Glomerular visceral epithelial cell (primary cell): Measurements from ENCODE around the gene C5orf47.

Experiments used
- DNase-seq: peaks from one replicate; pipeline ENCODE4 v3.0.0-alpha.2; 2016; ENCODE audit errors: extremely low spot score

C5orf47 gene

GRCh38 chr5:173970878-173971650 lies 17.9 kb upstream of the C5orf47 start:
- DNase-seq = no peak

GRCh38 chr5:173971681-173972345 lies 17.2 kb upstream of the C5orf47 start:
- no peak for DNase-seq

DNA sequence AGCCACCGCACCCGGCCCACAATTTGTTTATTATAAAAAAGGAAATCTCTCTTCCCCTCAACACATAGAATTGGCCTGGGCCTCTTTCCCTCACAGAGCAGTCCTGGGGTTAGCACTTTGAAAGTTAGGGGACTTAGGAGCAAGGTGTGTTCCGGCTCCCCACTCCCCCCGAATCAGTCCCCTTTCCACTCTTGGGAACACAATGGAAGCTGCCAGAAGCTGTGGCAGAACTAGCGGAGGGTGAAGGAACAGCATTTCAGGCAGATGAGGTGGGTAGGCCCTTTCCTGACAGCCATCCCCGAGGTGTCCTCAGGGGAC lies 16.4 kb upstream of the C5orf47 start:
- DNase-seq = no peak

DNA sequence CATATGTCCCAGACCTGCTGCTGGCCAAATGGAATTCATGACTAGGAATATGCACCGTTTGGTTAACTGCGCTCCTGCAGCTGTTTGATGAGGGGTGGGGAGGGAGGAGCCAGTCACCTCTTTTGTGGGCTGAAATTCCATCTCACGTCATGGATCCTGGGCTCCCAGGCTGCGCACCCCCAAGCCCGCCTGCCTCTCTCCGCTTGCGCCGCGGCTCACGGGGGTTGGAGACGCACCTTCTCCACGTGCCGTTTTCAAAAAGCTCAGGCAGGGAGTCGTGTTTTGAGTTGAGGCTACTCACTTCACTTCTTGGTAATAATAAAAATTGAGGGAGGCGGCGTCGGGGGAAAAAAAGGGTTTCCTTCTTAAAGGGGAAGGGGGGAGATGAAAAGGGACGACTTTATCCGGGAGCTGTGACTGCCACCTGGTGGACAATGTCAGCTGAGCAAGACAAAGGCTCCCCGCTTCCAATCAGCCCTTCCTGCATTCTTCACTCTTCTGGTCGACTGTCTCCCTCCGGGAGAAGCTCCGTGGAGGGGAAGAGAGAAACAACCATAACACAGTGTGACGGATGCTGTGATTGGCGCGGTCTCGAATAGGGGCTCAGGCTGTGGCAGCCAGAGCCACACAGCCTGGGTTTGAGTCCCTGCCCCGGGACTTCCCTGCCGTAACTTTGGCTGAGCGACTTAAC lies 15.9 kb upstream of the C5orf47 start:
- DNase-seq = peak; percentile 85

GRCh38 chr5:173973616-173973969 lies 15.4 kb upstream of the C5orf47 start:
- no peak for DNase-seq

DNA sequence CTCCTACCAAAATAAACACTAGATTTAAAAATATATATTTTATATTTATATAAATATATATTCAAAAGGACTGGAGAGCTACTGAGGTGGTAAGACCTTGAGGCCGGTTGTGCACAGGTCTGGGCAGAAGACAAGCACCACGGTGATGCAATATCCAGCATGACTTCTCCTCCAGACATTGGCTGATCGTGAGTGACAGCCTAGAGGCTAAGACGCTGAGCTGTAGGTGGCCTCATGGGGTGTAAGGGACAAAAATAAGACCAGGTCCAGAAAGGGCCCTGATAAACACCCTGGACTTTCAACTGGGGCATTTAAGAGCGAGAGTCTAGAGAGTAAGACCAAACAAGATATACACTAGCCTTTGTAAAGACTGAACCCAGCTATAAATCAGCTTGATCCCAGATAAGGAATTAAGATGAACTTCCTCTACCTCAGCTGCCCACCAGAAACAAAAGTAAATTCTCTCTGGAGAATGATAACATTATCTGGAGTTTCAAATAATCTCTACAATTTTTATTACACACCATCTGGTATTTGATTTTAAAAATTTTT lies 14.2 kb upstream of the C5orf47 start:
- DNase-seq = no peak

DNA sequence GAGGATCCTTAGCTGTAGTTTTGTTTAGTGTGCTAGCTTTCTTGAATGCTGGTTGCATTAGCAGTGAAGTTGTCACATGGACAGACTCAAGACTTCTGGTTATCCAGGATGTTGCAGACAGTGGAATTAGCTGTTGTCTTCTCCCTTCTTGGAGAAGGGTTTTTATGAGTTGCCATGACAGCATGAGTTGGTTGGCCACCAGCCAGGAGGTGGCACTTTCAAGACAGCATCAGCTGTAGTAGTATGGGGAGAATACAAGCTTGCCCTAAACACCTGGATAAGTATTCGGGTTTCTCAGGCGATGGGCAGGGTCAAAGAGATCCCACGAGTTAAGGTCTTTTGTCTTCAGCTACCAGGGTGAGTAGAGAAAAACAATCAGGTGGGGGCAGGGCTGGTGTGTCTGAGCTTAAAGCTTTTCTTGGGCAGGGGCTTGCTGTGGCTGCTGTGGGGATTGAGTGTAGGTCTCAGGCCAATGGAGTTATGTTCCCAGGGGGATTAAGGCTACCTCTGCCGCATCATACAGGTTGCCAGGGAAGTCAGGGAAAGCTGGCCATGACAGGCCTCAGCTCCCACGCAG lies 7.7 kb upstream of the C5orf47 start:
- DNase-seq = no peak

GRCh38 chr5:173984218-173984617 lies 4.8 kb upstream of the C5orf47 start:
- DNase-seq = peak; percentile 12

DNA sequence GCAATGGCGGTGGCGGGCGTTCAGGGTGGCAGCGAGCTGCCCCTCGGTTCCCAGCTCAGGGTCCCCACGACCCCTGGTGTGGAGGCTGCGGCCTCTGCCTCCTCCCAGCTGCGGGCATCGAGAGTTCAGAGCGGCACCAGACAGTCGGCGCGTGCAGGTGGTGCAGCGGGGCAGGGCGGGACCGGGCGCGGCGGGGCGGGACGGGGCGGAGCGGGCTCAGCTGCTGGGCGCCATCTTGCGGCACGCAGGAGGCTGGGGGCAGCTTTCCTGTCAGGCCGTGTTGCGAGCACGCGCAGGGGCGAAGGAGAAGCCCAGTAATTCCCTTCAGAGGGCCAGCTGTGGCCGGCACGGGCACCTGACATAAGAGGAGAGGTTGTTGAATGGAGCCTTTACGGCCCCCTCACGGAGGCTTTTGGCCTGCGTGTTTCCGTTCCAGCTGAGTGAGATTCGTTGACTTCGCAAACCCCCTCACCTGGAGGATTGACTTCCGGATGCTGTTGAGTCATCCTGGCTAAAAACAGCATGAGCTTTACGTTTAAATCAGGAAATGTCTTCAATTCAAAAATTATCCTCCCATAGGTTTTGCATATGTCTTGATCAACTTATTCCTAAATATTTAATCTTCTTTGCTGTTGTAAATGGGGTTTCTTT lies 587 bp downstream of the C5orf47 start:
- DNase-seq = no peak

- no peak for DNase-seq
Observed at GRCh38 chr5:173997331-173997730, 8.4 kb downstream of the C5orf47 start.

GRCh38 chr5:173998531-173998930 lies 9.6 kb downstream of the C5orf47 start:
- DNase-seq = no peak

- no peak for DNase-seq
Observed at GRCh38 chr5:174000076-174000475, 11.1 kb downstream of the C5orf47 start.

GRCh38 chr5:174003795-174004194 lies 14.8 kb downstream of the C5orf47 start:
- no peak for DNase-seq

DNA sequence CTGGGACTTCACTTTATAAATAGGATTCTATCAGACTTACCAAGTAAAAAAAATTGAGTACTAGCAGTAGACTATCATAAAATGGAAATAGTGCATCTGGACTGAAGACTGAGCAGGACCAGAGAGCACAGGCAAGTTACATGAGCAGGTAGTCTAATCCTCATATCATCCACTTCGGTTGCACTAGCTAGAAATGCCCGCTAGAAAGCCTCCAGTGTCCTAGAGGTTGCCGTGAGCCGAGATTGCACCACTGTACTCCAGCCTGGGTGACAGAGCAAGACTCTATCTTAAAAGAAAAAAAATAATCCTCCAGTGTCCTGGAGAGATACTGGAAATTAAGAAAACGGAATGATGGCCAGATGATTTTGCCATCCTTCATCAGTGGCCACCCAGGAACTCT lies 20.0 kb downstream of the C5orf47 start:
- DNase-seq = no peak

- no peak for DNase-seq
Observed at GRCh38 chr5:174010365-174010764, 21.4 kb downstream of the C5orf47 start.

GRCh38 chr5:174011441-174011840 lies 22.5 kb downstream of the C5orf47 start:
- DNase-seq = no peak

DNA sequence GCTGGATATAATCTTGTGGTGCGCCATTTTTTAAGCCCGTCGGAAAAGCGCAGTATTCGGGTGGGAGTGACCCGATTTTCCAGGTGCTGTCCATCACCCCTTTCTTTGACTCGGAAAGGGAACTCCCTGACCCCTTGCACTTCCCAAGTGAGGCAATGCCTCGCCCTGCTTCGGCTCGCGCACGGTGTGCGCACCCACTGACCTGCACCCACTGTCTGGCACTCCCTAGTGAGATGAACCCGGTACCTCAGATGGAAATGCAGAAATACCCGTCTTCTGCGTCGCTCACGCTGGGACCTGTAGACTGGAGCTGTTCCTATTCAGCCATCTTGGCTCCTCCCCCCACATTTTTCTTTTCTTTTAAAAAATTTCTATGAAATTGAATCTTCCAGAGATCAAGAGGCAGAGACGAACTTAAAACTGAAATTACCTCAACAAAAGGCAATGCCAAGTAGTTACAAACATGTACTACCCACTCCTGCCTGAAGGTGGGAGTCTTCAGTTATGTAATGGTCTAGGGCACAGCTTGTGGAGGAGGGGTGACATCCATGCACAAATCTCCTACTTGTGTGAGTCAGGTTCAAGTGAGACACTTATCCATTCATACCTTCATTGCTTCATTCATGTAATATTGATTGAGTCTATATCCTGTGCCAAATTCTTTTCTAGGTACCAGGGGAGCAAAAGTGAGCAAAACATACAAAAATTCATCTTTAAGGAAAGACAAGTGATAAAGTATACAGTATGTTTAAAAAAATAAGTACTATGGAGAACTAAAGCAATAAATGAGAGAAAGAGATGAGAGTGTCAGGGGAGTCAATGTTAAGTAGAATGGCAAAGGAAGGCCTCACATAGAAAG lies 31.3 kb downstream of the C5orf47 start:
- DNase-seq = peak; percentile 34

- DNase-seq = no peak
Observed at GRCh38 chr5:174020928-174021304, 31.9 kb downstream of the C5orf47 start.

- DNase-seq = no peak
Observed at GRCh38 chr5:174022384-174023095, 33.6 kb downstream of the C5orf47 start.

GRCh38 chr5:174030286-174030685 lies 41.3 kb downstream of the C5orf47 start:
- no peak for DNase-seq
